GM19239 (cell line): ENCODE measurements around the gene LIPC.

Source experiments
- DNase-seq: peaks from one replicate; pipeline ENCODE4 v3.0.0; 2011; ENCODE audit warnings: low spot score; ENCODE audit not compliant: insufficient read length
- FAIRE-seq: peaks from 2 replicates; lab custom pipeline; 2011; peaks lifted over from hg19 to GRCh38; lab: Jason Lieb, UNC

Gene LIPC

GRCh38 chr15:58404722-58405121 lies 27.1 kb upstream of the LIPC start:
- no peak for FAIRE-seq
- DNase-seq = no peak

DNA sequence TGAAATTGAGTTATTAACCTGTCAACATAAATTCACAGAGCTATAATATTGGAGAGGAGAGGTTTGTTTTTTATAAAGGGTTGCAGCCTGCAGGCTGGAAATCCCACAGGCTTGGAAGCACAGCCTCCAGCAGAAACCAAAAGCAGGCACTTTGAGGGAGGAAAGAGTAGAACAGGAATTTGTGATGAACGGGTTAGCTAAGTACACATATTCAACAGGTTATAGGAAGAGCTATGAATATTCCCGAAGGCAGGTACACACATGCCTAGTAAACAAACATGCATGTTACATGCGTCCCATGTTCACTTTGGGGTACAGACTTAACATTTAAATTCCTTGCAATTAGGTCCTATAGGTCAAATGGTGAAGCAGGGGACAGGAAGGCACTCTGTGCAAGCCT lies 25.9 kb upstream of the LIPC start:
- DNase-seq (no peak), FAIRE-seq (no peak)

DNA sequence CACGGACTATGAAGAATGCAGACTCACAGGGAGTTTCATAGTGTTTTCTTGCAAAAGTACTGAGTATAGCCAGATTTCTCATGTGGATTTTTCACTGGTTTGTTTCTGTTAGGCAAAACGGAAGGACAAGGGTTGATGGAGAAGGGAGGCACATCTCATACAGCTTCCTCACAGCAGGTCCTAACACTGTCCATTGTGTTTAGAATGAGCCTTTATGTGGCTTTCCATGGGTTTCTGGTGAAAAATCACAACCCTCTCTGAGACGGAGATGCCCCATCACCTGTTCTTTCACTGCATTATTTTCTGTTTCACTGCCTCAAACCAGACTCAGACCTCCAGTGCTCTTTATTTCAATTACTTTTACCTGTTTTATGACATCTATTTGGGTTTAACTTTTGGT lies 25.0 kb upstream of the LIPC start:
- FAIRE-seq = no peak

GRCh38 chr15:58407236-58407775 lies 24.5 kb upstream of the LIPC start:
- FAIRE-seq = no peak
- DNase-seq = no peak

More for the DNA sequence above, 25.0 kb upstream of the LIPC start:
- DNase-seq = no peak

- DNase-seq (no peak), FAIRE-seq (no peak)
These were observed 24.0 kb upstream of the LIPC start for GRCh38 chr15:58407778-58408177.

DNA sequence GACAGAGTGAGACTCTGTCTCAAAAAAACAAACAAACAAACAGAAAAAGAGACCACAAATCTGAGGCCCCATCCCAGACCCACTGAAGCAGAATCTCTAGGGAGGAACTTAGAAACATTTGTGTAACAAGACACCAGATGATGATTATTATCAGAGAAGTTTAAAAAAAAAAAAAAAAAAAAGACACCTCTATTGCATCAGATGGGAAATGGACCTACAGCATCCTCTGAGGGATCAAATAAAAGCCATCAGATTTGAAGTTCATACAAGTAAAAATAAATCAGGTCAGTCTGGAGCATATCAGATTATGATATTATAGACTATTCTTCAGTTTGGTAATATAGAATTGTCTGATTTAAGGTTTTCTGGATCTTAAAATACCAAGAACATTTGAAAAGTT lies 21.9 kb upstream of the LIPC start:
- DNase-seq = no peak
- FAIRE-seq = no peak

DNA sequence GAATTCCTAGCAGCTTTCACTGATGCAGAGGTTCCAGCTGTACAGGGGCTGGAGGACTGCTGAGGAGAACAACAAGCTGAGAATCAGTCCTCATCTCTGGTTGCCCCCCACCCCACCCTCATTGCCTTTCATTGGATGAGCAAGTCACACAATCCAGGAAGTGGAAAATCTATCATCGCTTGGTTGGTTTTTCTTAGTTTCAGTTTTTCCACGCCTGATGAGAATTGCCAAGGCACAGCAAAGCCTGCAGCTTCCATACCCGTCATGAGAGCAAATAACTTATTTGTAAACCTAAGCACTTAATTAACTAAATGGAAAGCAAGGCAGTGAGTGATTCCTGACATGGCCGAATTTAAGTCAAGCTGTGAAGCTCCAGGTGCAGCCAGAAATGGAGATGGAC lies 21.4 kb upstream of the LIPC start:
- FAIRE-seq (peak; percentile 81), DNase-seq (no peak)

GRCh38 chr15:58413253-58413652 lies 18.5 kb upstream of the LIPC start:
- DNase-seq = no peak
- no peak for FAIRE-seq

DNA sequence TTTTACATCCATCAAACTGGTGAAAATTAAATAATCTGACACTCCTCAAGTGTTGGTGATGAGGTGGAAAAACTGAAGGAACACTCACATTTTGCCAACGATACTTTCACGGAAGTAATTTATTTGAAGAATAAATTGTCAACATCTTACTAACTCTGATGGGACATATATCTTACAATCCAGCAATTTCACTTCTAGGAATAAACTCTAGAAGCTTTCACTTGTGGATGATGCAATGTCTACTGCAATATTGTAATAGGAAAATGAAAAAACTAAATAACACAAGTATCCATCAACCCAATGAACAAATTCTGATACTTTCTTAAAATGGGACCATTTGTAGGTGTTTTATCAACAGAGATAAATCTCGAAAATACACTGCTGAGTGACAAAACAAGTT lies 16.2 kb upstream of the LIPC start:
- FAIRE-seq (no peak), DNase-seq (no peak)

DNA sequence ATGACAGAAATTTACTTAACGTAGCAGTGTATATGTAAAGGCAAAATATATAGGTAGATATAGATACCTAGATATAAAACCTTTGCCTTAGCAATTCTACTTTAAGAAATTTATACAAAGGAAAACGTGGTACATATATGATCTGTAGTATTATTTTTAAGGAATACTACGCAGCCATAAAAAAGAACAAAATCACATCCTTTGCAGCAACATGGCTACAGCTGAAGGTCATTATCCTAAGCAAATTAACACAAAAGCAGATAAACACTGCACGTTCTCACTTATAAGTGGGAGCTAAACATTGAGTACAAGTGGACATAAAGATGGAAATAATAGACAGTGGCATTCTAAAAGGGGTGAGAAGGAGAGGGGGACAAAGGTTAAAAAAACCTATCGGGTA lies 14.8 kb upstream of the LIPC start:
- DNase-seq (no peak), FAIRE-seq (no peak)

DNA sequence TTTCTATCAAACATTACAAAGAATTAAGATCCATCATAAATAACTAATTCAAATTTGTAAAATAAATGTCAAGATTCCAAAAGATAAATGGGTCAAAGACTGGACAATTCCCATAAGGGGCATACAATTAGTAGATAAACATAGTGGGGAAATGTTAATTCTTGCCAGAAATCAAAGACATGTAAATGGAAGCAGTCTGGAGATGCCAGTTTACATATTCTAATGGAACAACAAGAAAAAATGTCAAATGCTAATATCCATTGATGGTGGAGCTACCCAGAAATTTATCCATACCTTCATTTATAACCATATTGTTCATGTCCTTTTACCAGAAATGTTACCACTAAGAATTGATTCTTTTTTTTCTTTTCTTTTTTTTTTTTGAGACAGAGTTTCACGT lies 13.7 kb upstream of the LIPC start:
- DNase-seq = no peak
- FAIRE-seq = no peak

DNA sequence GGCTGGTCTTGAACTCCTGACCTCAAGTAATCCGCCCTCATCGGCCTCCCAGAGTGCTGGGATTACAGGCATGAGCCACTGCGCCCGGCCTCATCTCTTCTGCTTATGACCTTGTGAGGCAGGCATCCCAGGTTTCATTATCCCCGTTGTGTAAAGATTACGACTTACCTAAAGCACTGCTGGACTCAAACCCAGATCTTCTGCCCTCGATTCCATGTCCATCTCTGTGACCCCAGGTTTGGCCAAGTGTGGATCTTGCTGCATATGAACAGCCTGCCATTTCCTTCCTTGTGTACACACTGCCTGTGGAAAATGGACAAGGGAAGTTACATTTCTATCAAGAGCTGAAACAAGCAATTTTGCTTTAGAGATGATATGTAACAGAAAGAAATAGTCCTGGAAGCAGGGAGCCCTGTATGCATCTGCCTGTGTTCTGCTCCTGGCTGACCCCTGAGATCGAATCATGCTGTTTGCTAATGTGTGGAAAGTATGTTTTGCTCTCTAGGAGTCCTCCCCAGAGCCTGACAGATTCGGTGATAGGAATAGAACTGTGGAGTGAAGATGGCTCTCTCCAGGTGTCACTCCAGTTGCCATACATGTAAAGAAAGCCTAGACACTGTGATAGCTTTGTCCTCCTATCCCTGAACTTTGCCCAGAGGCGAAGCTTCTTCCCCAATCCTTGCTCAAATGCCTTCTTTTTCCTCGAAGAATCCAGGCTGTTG lies 11.8 kb upstream of the LIPC start:
- no peak for DNase-seq
- FAIRE-seq = no peak

DNA sequence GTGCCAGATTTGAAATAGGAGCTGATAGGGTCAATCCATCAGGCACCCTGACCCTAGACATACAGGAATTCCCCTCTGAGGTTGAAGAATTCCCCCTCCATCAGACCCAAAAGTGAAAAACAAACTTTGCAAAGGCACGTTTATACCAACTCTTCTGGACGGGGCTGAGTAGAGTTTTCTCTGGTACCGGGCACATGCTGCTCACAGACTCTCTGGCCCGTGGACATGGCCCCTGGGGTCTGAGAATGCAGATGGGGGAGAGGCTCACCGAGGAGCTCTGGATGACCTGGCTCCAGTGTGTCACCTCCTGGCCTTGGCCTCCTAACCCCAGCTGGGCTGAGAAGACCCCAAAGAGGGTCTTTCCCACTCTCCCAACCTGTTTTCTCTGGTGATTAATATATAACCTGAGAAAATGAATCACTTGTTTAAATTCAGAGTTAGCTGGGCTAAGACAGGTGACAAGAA lies 11.2 kb upstream of the LIPC start:
- DNase-seq (no peak), FAIRE-seq (peak; percentile 26)

GRCh38 chr15:58423205-58423604 lies 8.6 kb upstream of the LIPC start:
- DNase-seq (no peak), FAIRE-seq (no peak)

- DNase-seq (no peak), FAIRE-seq (no peak)
These were observed 7.8 kb upstream of the LIPC start for GRCh38 chr15:58423831-58424608.

DNA sequence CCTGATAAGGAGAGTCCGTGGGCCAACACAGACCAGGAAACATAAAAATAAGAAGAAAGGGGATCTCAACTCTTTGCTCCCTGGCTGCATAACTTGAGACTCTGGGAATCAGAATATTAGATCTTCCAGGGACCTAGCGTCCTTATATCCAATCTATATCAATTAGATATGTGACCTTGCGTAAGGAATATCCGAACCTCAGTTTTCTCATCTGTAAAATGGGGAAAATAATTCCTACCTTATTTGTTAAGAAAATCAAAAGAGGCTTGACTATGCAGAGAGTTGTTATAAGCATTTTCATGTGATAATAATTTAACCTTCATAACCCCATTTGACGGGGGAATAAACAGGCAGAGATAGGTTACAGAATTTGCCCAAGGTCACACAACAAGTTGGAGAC lies 7.1 kb upstream of the LIPC start:
- no peak for FAIRE-seq
- DNase-seq = no peak

- FAIRE-seq (no peak), DNase-seq (no peak)
These were observed 6.6 kb upstream of the LIPC start for GRCh38 chr15:58425185-58425584.

DNA sequence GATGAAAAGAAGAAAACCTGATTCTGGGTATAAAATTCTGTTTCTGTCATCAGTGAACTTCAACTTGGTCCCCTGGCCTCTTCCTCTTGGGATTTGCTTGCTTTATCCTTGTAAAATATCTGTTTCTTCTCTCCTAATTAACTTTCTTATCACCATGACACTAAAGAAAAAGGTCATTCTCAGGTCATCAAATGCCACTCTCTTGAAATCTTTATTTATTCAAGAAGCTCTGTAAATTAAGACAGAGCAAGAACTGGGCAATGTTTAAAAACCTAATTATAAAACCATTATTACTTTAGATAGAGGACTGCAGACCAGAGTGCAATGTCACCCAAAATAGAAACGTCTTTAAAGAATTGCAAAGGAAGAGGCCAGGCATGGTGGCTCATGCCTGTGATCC lies 6.0 kb upstream of the LIPC start:
- DNase-seq (no peak), FAIRE-seq (no peak)

GRCh38 chr15:58426501-58426900 lies 5.3 kb upstream of the LIPC start:
- DNase-seq = no peak
- no peak for FAIRE-seq

- DNase-seq = no peak
- no peak for FAIRE-seq
These were observed 3.8 kb upstream of the LIPC start for GRCh38 chr15:58427987-58428386.

DNA sequence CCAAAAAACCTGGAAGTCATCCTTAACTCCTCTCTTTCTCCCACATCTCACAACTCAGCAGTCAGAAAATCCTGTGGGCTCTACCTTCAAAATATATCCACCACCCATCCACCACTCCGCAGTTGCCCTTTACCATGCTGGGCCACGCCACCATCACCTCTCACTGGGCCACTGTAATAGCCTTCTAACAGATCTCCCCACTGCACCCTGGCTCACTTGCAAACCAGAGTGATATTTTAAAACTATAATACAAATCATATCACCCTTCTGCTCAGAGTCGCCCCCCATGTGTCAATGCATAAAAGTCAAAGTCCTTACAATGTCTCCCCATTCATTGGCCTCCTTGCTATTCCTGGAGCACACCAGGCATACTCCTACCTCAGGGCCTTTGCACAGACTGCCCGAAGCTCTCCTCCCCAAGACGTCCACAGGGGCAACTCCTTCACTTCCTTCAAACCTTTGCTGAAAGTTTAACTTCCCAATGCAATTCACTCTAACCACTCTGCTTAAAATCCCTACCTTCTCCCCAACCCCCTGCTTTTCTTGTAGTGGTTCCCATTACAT lies 1.5 kb upstream of the LIPC start:
- DNase-seq (no peak), FAIRE-seq (no peak)
